Astrocyte (in vitro differentiated cells and primary cell): ENCODE results near the gene ARPP21. TPM values are rescaled to one million over a fixed set of nuclear protein-coding genes. Genes with fewer than 3 reads are reported as not detected.

Source experiments
- DNase-seq: peaks from one replicate; pipeline ENCODE4 v3.0.0-alpha.2; 2010; ENCODE audit warnings: low read depth
- FAIRE-seq: peaks from 2 replicates; lab custom pipeline; 2011; peaks lifted over from hg19 to GRCh38; lab: Jason Lieb, UNC
- H2AFZ ChIP-seq: 2 replicates; pipeline ENCODE4 v1.6.0; 2012; ENCODE audit warnings: low read depth, low read length, inconsistent platforms
- H3K27ac ChIP-seq: 2 replicates; pipeline ENCODE4 v1.5.1; 2011; ENCODE audit warnings: low read depth, low read length, inconsistent platforms
- H3K27me3 ChIP-seq: 2 replicates; pipeline ENCODE4 v1.6.0; 2011; ENCODE audit warnings: low read length, inconsistent platforms; ENCODE audit not compliant: insufficient read depth
- H3K36me3 ChIP-seq: 2 replicates; pipeline ENCODE4 v1.5.1; 2011; ENCODE audit warnings: low read length, inconsistent platforms; ENCODE audit not compliant: insufficient read depth
- H3K4me1 ChIP-seq: 2 replicates; pipeline ENCODE4 v1.5.1; 2011; ENCODE audit warnings: low read length, inconsistent platforms; ENCODE audit not compliant: insufficient read depth
- H3K4me2 ChIP-seq: 2 replicates; pipeline ENCODE4 v1.6.0; 2012; ENCODE audit warnings: low read length, inconsistent platforms
- H3K4me3 ChIP-seq: 2 replicates; pipeline ENCODE4 v1.5.1; 2011; ENCODE audit warnings: low read depth, mild to moderate bottlenecking, low read length, inconsistent platforms; ENCODE audit not compliant: insufficient read depth
- H3K79me2 ChIP-seq: 2 replicates; pipeline ENCODE4 v1.6.0; 2012; ENCODE audit warnings: mild to moderate bottlenecking, low read length, inconsistent platforms; ENCODE audit not compliant: insufficient read depth
- H3K9ac ChIP-seq: 2 replicates; pipeline ENCODE4 v1.6.0; 2012; ENCODE audit warnings: mild to moderate bottlenecking, low read length, inconsistent platforms
- H3K9me3 ChIP-seq: 2 replicates; pipeline ENCODE4 v1.5.1; 2012; ENCODE audit warnings: low read depth, mild to moderate bottlenecking, low read length, inconsistent platforms; ENCODE audit not compliant: insufficient read depth
- H4K20me1 ChIP-seq: 2 replicates; pipeline ENCODE4 v1.6.0; 2012; ENCODE audit warnings: low read length, inconsistent platforms; ENCODE audit not compliant: insufficient read depth
- H3K27ac Mint-ChIP-seq: one replicate; pipeline ENCODE4 v1.8.0; 2021; ENCODE audit warnings: mild to moderate bottlenecking, mixed read lengths; ENCODE audit not compliant: unreplicated experiment
- H3K27me3 Mint-ChIP-seq: one replicate; pipeline ENCODE4 v1.8.0; 2021; ENCODE audit warnings: low read depth, mixed read lengths; ENCODE audit not compliant: unreplicated experiment
- H3K36me3 Mint-ChIP-seq: one replicate; pipeline ENCODE4 v1.8.0; 2021; ENCODE audit warnings: low read depth, mixed read lengths; ENCODE audit not compliant: unreplicated experiment
- H3K4me1 Mint-ChIP-seq: one replicate; pipeline ENCODE4 v1.8.0; 2021; ENCODE audit warnings: low read depth, mixed read lengths; ENCODE audit not compliant: unreplicated experiment
- H3K4me3 Mint-ChIP-seq: one replicate; pipeline ENCODE4 v1.8.0; 2021; ENCODE audit warnings: mild to moderate bottlenecking, moderate library complexity, mixed read lengths; ENCODE audit not compliant: unreplicated experiment
- H3K9me3 Mint-ChIP-seq: one replicate; pipeline ENCODE4 v1.8.0; 2021; ENCODE audit warnings: mild to moderate bottlenecking, mixed read lengths; ENCODE audit not compliant: unreplicated experiment
- EZH2 ChIP-seq: IDR thresholded peaks from 2 replicates; pipeline ENCODE4 v1.6.1; 2012; ENCODE audit warnings: mild to moderate bottlenecking, low read length, inconsistent platforms; ENCODE audit not compliant: insufficient read depth
- total RNA-seq: library from RNA; stranded (reverse); gene quantifications from 2 replicates; pipeline ENCODE4 v1.2.1, GENCODE V29; 2021
- TF ChIP-seq, protein P1 (sequence below): IDR thresholded peaks from 2 replicates; pipeline ENCODE4 v1.5.1; 2011; ENCODE audit warnings: low read depth, mild to moderate bottlenecking, inconsistent platforms, low read length, moderate library complexity; ENCODE audit not compliant: insufficient read depth

The ARPP21 gene
- total RNA-seq, 1 donor from 2014 or later: 0.45 TPM

DNA sequence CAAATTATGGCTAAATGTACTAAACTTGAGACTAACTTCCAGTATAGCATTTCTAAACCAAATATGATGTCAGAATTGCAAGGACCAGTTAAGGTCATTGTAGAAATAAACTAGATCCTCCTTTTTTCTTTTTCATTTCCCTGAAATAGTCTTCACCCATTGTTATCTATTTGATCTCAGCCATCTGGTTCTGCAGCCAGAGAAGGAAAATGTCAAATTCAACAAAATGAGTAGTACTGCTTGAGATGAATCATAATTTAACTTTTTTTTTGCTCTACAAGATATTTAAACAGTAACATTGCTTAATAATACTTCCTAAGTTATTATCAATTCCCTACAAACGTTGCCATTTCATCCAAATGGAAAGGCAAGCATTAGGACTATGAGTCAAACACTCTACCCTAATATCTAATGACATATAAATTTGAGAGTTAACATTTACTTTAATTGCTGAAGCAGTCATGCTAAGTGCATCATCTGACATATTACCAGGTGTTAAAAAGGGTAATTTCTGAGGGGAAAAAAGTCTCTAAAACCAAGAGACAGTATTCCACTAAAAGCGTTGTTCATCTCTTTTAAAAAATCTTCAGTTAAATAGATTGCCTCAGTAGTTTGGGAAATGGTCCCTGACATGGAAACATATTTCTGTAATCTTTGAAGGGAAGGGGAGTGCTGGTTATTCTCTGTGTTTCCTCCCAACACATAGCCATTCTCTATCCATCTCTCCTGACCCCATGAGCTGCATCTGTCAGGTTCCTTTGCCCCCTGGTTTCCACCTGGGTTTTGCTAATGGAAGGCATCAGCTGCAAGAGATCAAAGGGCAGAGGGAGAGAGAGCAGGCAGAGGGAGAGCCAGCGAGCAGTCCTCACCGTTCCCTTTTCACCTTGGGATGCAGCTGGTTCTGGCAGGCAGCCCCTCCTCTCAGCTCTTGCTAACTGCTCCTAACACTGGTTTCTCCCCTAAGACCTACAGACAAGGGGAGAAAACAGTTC is 138.5 kb downstream of the ARPP21 start:
- H4K20me1 ChIP-seq: no peaks in the 10 kb centered on the region
- no peak overlapping the region for H3K9ac ChIP-seq
- no peak overlapping the region for H3K4me2 ChIP-seq
- H3K27me3 ChIP-seq: no peaks in the 10 kb centered on the region
- H2AFZ ChIP-seq: no peak overlapping the region
- no peaks in the 10 kb centered on the region for H3K4me1 Mint-ChIP-seq
- H3K36me3 Mint-ChIP-seq: no peaks in the 10 kb centered on the region
- FAIRE-seq: no peak
- H3K27ac Mint-ChIP-seq: no peak overlapping the region
- TF ChIP-seq, protein P1, sequence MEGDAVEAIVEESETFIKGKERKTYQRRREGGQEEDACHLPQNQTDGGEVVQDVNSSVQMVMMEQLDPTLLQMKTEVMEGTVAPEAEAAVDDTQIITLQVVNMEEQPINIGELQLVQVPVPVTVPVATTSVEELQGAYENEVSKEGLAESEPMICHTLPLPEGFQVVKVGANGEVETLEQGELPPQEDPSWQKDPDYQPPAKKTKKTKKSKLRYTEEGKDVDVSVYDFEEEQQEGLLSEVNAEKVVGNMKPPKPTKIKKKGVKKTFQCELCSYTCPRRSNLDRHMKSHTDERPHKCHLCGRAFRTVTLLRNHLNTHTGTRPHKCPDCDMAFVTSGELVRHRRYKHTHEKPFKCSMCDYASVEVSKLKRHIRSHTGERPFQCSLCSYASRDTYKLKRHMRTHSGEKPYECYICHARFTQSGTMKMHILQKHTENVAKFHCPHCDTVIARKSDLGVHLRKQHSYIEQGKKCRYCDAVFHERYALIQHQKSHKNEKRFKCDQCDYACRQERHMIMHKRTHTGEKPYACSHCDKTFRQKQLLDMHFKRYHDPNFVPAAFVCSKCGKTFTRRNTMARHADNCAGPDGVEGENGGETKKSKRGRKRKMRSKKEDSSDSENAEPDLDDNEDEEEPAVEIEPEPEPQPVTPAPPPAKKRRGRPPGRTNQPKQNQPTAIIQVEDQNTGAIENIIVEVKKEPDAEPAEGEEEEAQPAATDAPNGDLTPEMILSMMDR: no peak
- no peak for TF ChIP-seq EZH2
- no peak overlapping the region for H3K27ac ChIP-seq
- H3K27me3 Mint-ChIP-seq: peaks cover 6% of the 10 kb centered on the region
- no peak overlapping the region for H3K4me3 Mint-ChIP-seq
- no peaks in the 10 kb centered on the region for H3K4me1 ChIP-seq
- no peak for DNase-seq
- H3K36me3 ChIP-seq: no peaks in the 10 kb centered on the region
- no peaks in the 10 kb centered on the region for H3K9me3 Mint-ChIP-seq
- H3K4me3 ChIP-seq: no peak overlapping the region
- no peaks in the 10 kb centered on the region for H3K9me3 ChIP-seq
- no peaks in the 10 kb centered on the region for H3K79me2 ChIP-seq

DNA sequence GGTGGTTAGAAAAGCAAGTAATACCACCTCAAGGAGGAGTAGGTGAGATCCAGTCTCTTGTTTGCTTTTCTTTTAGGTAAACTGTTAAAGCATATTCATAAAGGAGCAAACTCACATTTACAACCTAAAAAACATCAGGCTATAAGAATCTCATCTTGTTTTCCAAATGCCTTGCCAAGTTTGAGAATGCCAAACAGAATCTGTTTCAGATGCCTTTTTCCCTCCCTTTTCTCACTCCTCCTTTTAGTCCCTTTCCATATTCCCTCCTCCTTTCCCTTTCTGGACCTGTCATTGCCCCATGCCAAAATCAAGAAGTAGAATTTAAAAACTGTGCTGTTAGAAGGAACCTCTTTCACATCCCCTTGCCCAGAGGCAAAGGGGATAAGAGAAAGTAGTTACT is 140.3 kb downstream of the ARPP21 start:
- no peak overlapping the region for H3K4me2 ChIP-seq
- no peaks in the 10 kb centered on the region for H3K4me1 Mint-ChIP-seq
- H3K9me3 ChIP-seq: no peaks in the 10 kb centered on the region
- no peak overlapping the region for H3K27ac ChIP-seq
- no peaks in the 10 kb centered on the region for H4K20me1 ChIP-seq
- H3K9me3 Mint-ChIP-seq: no peaks in the 10 kb centered on the region
- no peak overlapping the region for H3K4me3 Mint-ChIP-seq
- H3K4me1 ChIP-seq: no peaks in the 10 kb centered on the region
- H3K27me3 ChIP-seq: no peaks in the 10 kb centered on the region
- H3K27ac Mint-ChIP-seq: no peak overlapping the region
- peaks cover 6% of the 10 kb centered on the region for H3K27me3 Mint-ChIP-seq
- H3K9ac ChIP-seq: no peak overlapping the region
- no peak for DNase-seq
- no peak overlapping the region for H2AFZ ChIP-seq
- H3K79me2 ChIP-seq: no peaks in the 10 kb centered on the region
- no peak overlapping the region for H3K4me3 ChIP-seq
- H3K36me3 Mint-ChIP-seq: no peaks in the 10 kb centered on the region
- H3K36me3 ChIP-seq: no peaks in the 10 kb centered on the region
- FAIRE-seq: no peak
- TF ChIP-seq EZH2: no peak
- TF ChIP-seq, protein P1: no peak

DNA sequence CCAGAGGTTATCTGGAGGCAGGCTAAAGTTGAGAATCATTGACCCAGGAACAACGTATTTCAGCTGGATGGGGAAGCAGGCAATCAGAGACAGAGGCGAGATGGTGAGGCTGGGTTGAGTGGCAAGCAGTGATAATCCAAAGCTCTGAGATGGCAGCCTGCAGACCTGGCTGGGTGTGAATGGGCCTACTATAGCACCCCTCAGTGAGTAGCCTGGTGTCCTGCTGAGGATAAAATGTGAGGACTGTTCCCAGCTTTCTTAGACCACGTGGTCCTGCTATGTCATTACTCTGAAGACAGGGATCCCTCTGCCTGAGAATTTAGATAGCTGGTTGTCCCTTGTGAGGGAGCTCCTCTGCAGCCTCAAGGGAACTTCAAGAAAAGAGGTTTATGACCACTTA is 141.5 kb downstream of the ARPP21 start:
- Histone ChIP-seq H3K4me2 (no peak overlapping the region), H4K20me1 (no peaks in the 10 kb centered on the region), H3K9me3 (no peaks in the 10 kb centered on the region), H3K4me3 (no peak overlapping the region), H3K9ac (no peak overlapping the region), H2AFZ (no peak overlapping the region), H3K79me2 (no peaks in the 10 kb centered on the region), H3K4me1 (no peaks in the 10 kb centered on the region), H3K27ac (no peak overlapping the region), H3K27me3 (no peaks in the 10 kb centered on the region), H3K36me3 (no peaks in the 10 kb centered on the region)
- DNase-seq: no peak
- Mint-ChIP-seq H3K9me3 (no peaks in the 10 kb centered on the region), H3K27ac (no peak overlapping the region), H3K4me3 (no peak overlapping the region), H3K36me3 (no peaks in the 10 kb centered on the region), H3K4me1 (no peaks in the 10 kb centered on the region), H3K27me3 (peaks cover 6% of the 10 kb centered on the region)
- no peak for FAIRE-seq
- no peak for TF ChIP-seq EZH2
- TF ChIP-seq, protein P1: no peak
